ENCODE results near the gene CRK. TPM values are rescaled to one million over a fixed set of nuclear protein-coding genes. Genes with fewer than 3 reads are reported as not detected.
A peak's percentile ranks its signal among the peaks of the same experiment; 100 is the strongest.

CRK gene
- total RNA-seq, 1 experiment from 2014 or later: 87.1 TPM

DNA sequence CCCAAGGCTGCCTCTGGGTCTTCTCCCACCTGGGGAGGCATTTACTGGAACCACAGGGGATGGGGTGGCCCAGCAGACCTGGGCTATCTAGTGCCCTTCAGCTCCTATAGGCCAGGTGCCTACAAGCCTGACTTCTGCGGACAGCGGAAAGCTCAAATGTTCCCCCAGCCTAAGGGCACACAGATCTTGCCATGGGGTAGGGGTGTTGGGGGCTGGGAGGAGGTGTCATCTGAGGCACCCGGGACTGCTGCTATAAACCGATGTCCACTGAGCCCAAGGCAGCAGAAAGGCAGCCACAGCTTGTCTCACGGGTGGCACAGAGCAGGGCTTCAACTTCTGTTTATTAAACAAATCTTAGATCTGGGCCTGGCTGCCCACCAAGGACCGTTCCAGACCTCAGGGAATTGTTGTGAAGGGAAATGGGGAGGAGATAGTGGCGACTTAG is 32.8 kb upstream of the CRK start:
- DNase-seq (ENCODE audit: low read depth, low spot score): no peak
- in situ Hi-C loops (cut with HindIII; ENCODE audit: low pct_unique_long_range_greater_than_20kb, low sequenced_read_pairs): no loop called here

DNA sequence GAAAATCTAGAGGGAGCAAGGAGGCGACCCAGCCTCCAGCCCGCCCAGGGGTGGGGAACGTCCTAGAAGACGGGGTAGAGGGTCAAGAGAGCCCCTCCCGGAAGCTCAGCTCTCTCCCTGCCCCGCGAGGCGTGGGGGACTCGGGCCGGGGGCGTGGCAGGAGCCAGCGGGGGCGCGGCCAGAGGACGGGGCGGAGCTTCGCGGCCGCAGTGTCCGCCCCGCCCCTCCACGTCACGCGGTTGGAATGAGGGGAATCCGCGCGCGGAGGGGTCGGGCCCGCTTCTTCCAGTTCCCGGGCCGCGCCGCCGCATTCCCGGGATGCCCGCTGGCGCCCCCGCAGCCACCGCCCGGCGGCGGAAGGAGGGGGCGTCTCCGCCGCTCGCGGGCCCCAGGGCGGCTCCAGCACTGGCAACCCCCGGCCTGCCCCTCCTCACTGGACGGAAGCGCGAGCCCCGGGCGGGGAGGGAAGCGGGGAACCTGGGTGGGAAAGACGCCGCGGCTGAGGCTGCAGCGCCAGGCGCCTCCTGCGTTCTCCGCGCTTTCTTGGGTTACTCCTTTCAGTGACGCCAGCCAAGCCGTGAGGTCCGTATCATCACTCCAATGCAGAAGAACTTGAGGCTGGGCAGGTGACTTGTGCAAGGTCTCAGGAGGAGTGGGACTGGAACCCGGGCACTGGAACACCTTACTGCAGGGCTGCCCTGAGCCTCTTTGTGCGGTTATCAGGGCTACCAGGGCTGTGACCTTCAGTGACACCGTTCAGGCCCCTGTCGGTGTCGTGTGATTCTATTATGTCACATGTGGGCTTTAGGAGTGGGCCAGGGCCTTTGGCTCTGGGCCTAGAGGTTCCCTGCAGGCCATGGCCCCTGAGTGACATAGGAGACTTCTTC is 32.1 kb upstream of the CRK start:
- in situ Hi-C loops (cut with HindIII; ENCODE audit: low pct_unique_long_range_greater_than_20kb, low sequenced_read_pairs): no loop called here
- DNase-seq (ENCODE audit: low read depth, low spot score): peak; percentile 63

DNA sequence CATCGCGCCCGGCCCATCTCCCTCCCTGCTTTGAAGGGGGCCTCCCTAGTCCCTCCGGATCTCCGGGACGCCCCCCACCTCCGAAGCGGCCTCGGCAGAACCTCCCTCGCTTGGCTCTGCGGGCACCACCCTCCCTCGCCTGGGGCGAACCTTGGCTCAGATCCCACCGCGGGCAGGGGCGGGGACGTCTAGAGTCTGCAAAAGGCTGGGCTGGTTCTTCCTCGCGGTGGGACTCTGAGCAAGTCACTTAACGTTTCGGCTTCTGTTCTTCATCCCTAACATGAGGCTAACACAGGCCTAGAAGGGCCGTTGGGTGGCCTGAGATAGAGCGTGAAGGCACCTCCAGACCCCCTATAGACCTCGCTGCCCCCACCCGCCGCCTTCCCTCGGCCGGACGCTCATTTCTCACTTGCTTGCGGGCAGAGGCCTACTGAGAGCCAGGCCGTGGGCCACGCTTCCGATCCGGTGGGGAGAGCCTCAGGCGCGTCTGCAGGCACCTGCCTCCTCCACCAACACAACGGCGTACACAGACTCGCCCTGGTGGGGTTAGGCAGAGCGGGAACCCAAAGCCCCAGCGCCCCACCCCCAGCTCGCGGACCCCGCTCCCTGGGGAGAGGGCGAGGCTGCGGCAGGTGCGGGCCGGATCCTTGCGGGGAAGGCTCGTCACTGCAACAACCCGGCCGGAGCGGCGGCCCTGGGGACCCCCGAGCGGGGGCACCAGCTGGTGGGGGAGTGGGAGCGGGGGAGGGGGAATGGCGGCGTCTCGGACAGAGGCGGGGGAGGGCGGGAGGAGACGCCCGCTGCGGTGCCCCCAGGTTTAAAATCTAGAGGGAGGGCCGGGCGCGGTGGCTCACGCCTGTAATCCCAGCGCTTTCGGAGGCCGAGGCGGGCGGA is 31.0 kb upstream of the CRK start:
- in situ Hi-C loops (cut with HindIII; ENCODE audit: low pct_unique_long_range_greater_than_20kb, low sequenced_read_pairs): no loop called here
- DNase-seq (ENCODE audit: low read depth, low spot score): no peak

- in situ Hi-C loops (cut with HindIII; ENCODE audit: low pct_unique_long_range_greater_than_20kb, low sequenced_read_pairs): no loop called here
- DNase-seq (ENCODE audit: low read depth, low spot score): no peak
Measured at GRCh38 chr17:1485423-1486376, 29.7 kb upstream of the CRK start.

DNA sequence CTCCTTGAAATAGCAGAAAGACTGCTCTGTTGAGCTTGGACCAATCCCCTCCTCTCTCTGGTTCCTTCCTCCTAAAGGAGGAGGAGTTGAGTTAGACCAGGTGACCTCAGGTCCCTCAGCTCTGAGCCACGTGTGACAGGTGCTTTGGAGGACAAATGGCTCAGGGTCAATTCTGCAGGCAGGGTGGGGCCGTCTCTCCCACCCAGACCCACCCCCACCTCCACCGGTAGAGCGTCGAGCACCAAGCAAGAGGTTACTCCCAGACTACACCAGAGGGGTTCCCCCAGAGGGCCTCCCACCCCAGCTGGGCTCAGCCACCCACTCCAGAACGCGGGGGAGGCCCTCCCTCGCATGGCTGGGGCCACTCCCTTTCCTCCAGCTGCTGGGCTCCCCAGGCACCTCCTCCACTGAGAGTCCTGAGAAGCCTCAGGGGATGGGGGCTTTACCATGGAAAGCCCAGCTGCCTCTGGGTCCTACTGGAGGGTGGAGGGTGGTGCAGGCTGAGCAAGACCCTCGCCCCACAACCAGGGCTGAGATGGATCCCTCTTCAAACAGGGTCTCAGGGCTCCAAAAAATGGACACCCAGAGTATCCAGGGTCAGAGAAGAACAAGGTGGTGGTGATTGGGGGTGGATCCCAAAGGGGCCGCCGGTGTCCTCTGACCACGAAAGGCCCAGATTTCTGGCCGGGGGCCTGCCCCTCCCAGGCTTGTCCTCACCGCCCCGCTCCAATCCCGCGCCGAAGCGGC is 28.8 kb upstream of the CRK start:
- in situ Hi-C loops (cut with HindIII; ENCODE audit: low pct_unique_long_range_greater_than_20kb, low sequenced_read_pairs): no loop called here
- peak; percentile 42 for DNase-seq (ENCODE audit: low read depth, low spot score)

DNA sequence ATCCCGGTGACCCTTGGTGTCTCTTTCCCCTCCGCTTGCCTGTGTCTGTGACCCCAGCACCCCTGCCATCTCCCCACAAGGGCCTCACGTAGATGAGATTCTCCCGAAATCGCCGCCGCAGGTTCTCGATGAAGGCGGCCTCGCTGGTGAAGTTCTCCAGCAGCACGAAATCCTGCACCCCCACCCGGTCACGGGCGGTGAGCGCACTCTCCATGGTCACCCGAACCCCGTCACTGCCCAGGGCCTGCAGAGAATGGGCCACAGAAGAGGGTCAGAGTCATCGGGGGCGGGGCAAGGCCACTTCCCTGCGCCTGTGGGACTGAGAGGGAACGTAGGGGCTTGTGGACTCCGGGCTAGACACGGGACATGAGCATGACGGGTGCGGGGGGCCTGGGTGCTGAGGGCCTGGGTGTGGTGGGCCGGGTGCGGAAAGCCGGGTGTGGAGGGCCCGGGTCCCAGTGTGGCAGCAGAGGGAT is 28.1 kb upstream of the CRK start:
- DNase-seq (ENCODE audit: low read depth, low spot score): no peak
- in situ Hi-C loops (cut with HindIII; ENCODE audit: low pct_unique_long_range_greater_than_20kb, low sequenced_read_pairs): no loop called here

- DNase-seq (ENCODE audit: low read depth, low spot score): no peak
- in situ Hi-C loops (cut with HindIII; ENCODE audit: low pct_unique_long_range_greater_than_20kb, low sequenced_read_pairs): no loop called here
Measured at GRCh38 chr17:1482680-1483079, 26.6 kb upstream of the CRK start.

DNA sequence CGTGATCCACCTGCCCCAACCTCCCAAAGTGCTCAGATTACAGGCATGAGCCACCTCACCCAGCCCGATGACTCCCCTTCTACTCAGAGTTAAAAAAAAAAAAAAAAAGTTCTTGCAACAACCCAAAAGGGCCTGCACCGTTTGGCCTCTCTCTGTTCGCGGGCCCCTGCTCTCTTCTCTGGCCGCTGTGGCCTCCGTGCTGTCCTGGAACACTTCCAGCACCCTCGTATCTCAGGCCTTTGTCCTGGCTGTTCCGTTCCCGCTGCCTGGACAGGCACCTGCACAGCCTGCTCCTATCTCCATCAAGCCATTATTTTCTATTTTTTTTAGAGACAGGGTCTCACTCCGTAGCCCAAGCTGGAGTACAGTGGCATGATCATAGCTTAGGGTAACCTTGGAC is 25.7 kb upstream of the CRK start:
- no peak for DNase-seq (ENCODE audit: low read depth, low spot score)

DNA sequence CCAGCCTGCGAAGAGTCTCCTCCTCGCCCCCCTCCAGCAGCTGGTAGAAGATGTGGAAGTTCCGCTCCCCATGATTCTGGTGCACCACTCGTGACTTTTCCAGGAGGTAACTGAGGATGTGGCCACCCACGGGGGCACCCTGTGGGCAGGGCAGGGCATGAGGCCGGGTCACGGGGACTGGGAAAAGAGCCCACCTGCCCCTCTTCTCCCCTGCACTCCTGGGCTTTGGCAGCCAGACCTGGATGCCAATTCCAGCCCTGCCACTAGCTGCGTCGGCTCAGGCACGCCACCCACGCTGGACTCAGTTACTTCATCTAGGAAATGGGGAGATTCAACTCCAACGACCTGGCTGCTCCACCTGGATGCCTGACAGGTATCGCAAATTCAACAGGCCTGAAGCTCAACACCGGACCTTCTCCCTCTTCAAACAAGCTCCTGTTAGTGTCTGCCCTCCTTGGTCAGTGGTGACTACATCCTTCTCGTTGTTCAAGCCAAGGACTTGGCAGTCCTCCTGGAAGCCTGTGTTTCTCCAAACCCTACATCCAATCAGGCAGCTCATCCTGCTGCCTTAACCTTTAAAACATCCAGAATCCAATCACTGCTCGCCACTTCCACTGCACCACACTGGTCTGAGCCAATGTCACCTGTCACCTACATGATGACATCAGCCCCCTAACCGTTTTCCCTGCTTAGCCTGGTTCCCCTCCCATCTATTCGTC is 24.9 kb upstream of the CRK start:
- in situ Hi-C loops (cut with HindIII; ENCODE audit: low pct_unique_long_range_greater_than_20kb, low sequenced_read_pairs): no loop called here
- DNase-seq (ENCODE audit: low read depth, low spot score): no peak

More for the DNA sequence above, 25.7 kb upstream of the CRK start:
- in situ Hi-C loops (cut with HindIII; ENCODE audit: low pct_unique_long_range_greater_than_20kb, low sequenced_read_pairs): no loop called here

GRCh38 chr17:1478418-1478817 is 22.4 kb upstream of the CRK start:
- in situ Hi-C loops (cut with HindIII; ENCODE audit: low pct_unique_long_range_greater_than_20kb, low sequenced_read_pairs): no loop called here
- no peak for DNase-seq (ENCODE audit: low read depth, low spot score)

- in situ Hi-C loops (cut with HindIII; ENCODE audit: low pct_unique_long_range_greater_than_20kb, low sequenced_read_pairs): no loop called here
- DNase-seq (ENCODE audit: low read depth, low spot score): no peak
Measured at GRCh38 chr17:1475321-1475854, 19.4 kb upstream of the CRK start.

- no peak for DNase-seq (ENCODE audit: low read depth, low spot score)
- in situ Hi-C loops (cut with HindIII; ENCODE audit: low pct_unique_long_range_greater_than_20kb, low sequenced_read_pairs): no loop called here
Measured at GRCh38 chr17:1474402-1475189, 18.6 kb upstream of the CRK start.

DNA sequence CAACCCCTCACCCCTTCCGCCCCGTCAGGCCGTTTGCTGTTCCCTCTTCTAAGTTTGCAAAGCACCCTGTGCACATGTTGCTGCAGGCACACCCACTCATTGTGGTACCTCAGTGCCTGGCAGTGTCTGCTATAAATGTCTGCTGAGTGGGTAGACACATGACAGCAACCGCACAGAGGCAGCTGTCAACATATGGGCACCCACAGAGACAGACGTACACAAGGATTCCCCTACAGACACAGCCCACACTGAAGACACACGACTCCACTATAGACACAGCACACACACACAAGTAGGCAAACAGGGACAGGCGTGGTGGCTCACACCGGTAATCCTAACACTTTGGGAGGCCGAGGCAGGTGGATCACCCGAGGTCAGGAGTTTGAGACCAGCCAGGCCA is 17.8 kb upstream of the CRK start:
- no peak for DNase-seq (ENCODE audit: low read depth, low spot score)
- in situ Hi-C loops (cut with HindIII; ENCODE audit: low pct_unique_long_range_greater_than_20kb, low sequenced_read_pairs): no loop called here

DNA sequence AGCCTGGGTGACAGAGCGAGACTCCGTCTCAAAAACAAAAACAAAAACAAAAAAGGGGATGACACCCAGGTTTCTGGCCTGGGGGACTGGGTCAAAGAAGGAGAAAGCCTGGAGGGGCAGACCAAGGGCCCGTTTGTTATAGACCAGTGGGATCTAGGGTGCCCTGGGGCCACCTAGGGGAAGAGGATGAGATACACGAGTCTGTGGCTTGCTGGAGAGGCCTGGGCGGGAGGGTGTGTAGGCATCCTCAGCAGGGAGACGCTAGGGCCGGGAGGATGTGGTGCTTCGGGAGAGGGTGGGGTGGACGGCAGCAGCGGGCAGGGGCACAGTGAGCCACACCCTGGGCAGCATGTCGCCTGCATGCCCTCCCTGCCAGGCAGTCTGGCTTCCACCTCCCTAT is 17.1 kb upstream of the CRK start:
- no peak for DNase-seq (ENCODE audit: low read depth, low spot score)
- in situ Hi-C loops (cut with HindIII; ENCODE audit: low pct_unique_long_range_greater_than_20kb, low sequenced_read_pairs): no loop called here
